IMR-90 (cell line): ENCODE measurements around the gene PVALEF. TPM values are rescaled to one million over a fixed set of nuclear protein-coding genes. Genes with fewer than 3 reads are reported as not detected.

ENCODE experiments used
- ATAC-seq: fragments of 200-7000 bp; cut with Tn5 transposase; 2 replicates; pipeline ENCODE4 v1.9.1; 2020; ENCODE audit warnings: low read depth, mild to moderate bottlenecking, moderate library complexity
- BruUV-seq: library from RNA; stranded (reverse); fragments of 400-500 nt; replicated peaks from 2 replicates; lab custom pipeline; 2021; lab: Mats Ljungman, UMichigan
- CTCF ChIA-PET: fragments of 300-600 bp; formaldehyde crosslinking; extraction: SDS; loops from one replicate; lab custom pipeline; 2021; ENCODE audit warnings: antibody characterized with exemption; lab: Yijun Ruan, JAX
- POLR2A ChIA-PET: fragments of 300-600 bp; sonication (Branson Sonifier 250); formaldehyde crosslinking; loops from one replicate; lab custom pipeline; 2022; ENCODE audit warnings: antibody characterized with exemption; ENCODE audit not compliant: unreplicated experiment; lab: Charles Lee
- DNase-seq: peaks from one replicate; pipeline ENCODE4 v3.0.0; 2013
- H2AFZ ChIP-seq: replicated peaks from 2 replicates; pipeline ENCODE3; 2013; ENCODE audit warnings: low read length, mild to moderate bottlenecking; ENCODE audit not compliant: poor library complexity
- H2AK5ac ChIP-seq: 2 replicates; pipeline ENCODE4 v1.6.1; 2013; ENCODE audit warnings: low read depth, low read length, inconsistent platforms
- H2AK9ac ChIP-seq: replicated peaks from 2 replicates; pipeline ENCODE3; 2013; ENCODE audit warnings: mild to moderate bottlenecking, low read depth, low read length, moderate library complexity; ENCODE audit not compliant: poor library complexity
- H2BK120ac ChIP-seq: 2 replicates; pipeline ENCODE4 v1.6.1; 2013; ENCODE audit warnings: low read depth, low read length, inconsistent platforms
- H2BK15ac ChIP-seq: 3 replicates; pipeline ENCODE4 v1.6.1; 2013; ENCODE audit warnings: low read depth, low read length, inconsistent platforms
- H2BK20ac ChIP-seq: 2 replicates; pipeline ENCODE4 v1.6.1; 2013; ENCODE audit warnings: low read depth, mild to moderate bottlenecking, inconsistent platforms, low read length, moderate library complexity
- H2BK5ac ChIP-seq: 2 replicates; pipeline ENCODE4 v1.6.1; 2013; ENCODE audit warnings: mild to moderate bottlenecking, low read depth, low read length, inconsistent platforms; ENCODE audit not compliant: poor library complexity, severe bottlenecking
- H3K14ac ChIP-seq: replicated peaks from 2 replicates; pipeline ENCODE4 v1.6.1; 2013; ENCODE audit warnings: low read depth, low read length, inconsistent platforms
- H3K18ac ChIP-seq: 2 replicates; pipeline ENCODE4 v1.6.1; 2013; ENCODE audit warnings: low read depth, low read length, control low read depth
- H3K23ac ChIP-seq: 2 replicates; pipeline ENCODE4 v1.6.1; 2013; ENCODE audit warnings: low read depth, low read length, inconsistent platforms
- H3K27ac ChIP-seq: 2 replicates; pipeline ENCODE4 v1.5.1; 2013; ENCODE audit warnings: mild to moderate bottlenecking, control low read depth, low read length; ENCODE audit not compliant: insufficient read depth
- H3K27me3 ChIP-seq: 2 replicates; pipeline ENCODE4 v1.6.1; 2013; ENCODE audit warnings: low read length; ENCODE audit not compliant: control insufficient read depth, insufficient read depth
- H3K36me3 ChIP-seq: 2 replicates; pipeline ENCODE4 v1.6.1; 2013; ENCODE audit warnings: low read length, mixed read lengths; ENCODE audit not compliant: control insufficient read depth, insufficient read depth
- H3K4ac ChIP-seq: 2 replicates; pipeline ENCODE4 v1.6.1; 2013; ENCODE audit warnings: low read depth, low read length, inconsistent platforms
- H3K4me1 ChIP-seq: 2 replicates; pipeline ENCODE4 v1.6.1; 2013; ENCODE audit warnings: low read length, mixed read lengths; ENCODE audit not compliant: control insufficient read depth, insufficient read depth
- H3K4me2 ChIP-seq: 2 replicates; pipeline ENCODE4 v1.6.1; 2013; ENCODE audit warnings: low read depth, mild to moderate bottlenecking, control low read depth, low read length, moderate library complexity
- H3K4me3 ChIP-seq: 2 replicates; pipeline ENCODE4 v1.5.1; 2013; ENCODE audit warnings: low read depth, mild to moderate bottlenecking, control low read depth, low read length, moderate library complexity; ENCODE audit not compliant: insufficient read depth
- H3K56ac ChIP-seq: 2 replicates; pipeline ENCODE4 v1.6.1; 2013; ENCODE audit warnings: low read length, inconsistent platforms; ENCODE audit not compliant: insufficient read depth; ENCODE audit errors: extremely low read depth
- H3K79me1 ChIP-seq, 2 experiments: 2 replicates each; pipeline ENCODE4 v1.6.1; 2013; ENCODE audit warnings: low read length in 2 of 2, inconsistent platforms in 1 of 2, low read depth in 1 of 2
- H3K9ac ChIP-seq: 2 replicates; pipeline ENCODE4 v1.6.1; 2013; ENCODE audit warnings: low read depth, low read length, control low read depth
- H3K9me1 ChIP-seq: 2 replicates; pipeline ENCODE4 v1.6.1; 2013; ENCODE audit warnings: low read length, inconsistent platforms; ENCODE audit not compliant: insufficient read depth
- H3K9me3 ChIP-seq: 2 replicates; pipeline ENCODE4 v1.6.1; 2013; ENCODE audit warnings: low read length; ENCODE audit not compliant: control insufficient read depth, insufficient read depth
- H4K20me1 ChIP-seq: 2 replicates; pipeline ENCODE4 v1.6.1; 2013; ENCODE audit warnings: low read length, inconsistent platforms; ENCODE audit not compliant: insufficient read depth
- H4K5ac ChIP-seq: 2 replicates; pipeline ENCODE4 v1.6.1; 2013; ENCODE audit warnings: mild to moderate bottlenecking, low read depth, low read length, control low read depth
- H4K8ac ChIP-seq, 2 experiments: 2 replicates each; pipeline ENCODE4 v1.6.1; 2013; ENCODE audit warnings: low read depth in 2 of 2, low read length in 2 of 2, control low read depth in 1 of 2, inconsistent platforms in 1 of 2
- H4K91ac ChIP-seq: 2 replicates; pipeline ENCODE4 v1.6.1; 2013; ENCODE audit warnings: low read depth, low read length, inconsistent platforms; ENCODE audit not compliant: insufficient read depth
- RFX5 ChIP-seq: IDR thresholded peaks from 2 replicates; pipeline ENCODE4 v1.8.0; 2012; ENCODE audit warnings: low read depth, mild to moderate bottlenecking, low read length, moderate library complexity
- WGBS, 2 experiments: methylation state at CpG; one replicate each; pipeline versions ENCODE4 v1.1.5 to v1.1.7; 2013; ENCODE audit warnings: missing lambda C conversion rate in 2 of 2; ENCODE audit not compliant: insufficient read length in 1 of 2; ENCODE audit errors: extremely low coverage in 2 of 2; 5-methylcytosine and 5-hydroxymethylcytosine counted together
- dilution Hi-C: fragments of 300-500 bp; cut with HindIII; formaldehyde crosslinking; loops from one replicate; pipeline ENCODE4 v1.14.3; 2018; ENCODE audit warnings: low sequenced_read_pairs; ENCODE audit not compliant: unreplicated experiment
- in situ Hi-C: fragments of 300-500 bp; cut with MboI; formaldehyde crosslinking; loops from 3 replicates; pipeline ENCODE4 v1.14.3; 2019; ENCODE audit warnings: low sequenced_read_pairs, inconsistent platforms, mixed read lengths
- intact Hi-C: fragments of 100-400 bp; cut with micrococcal nuclease; formaldehyde crosslinking; loops from 2 replicates; pipeline ENCODE4 v1.10.0; 2022
- polyA plus RNA-seq, 3 experiments: library from polyadenylated mRNA; depleted of rRNA; stranded (reverse); fragments of >200 nt; gene quantifications; 2 replicates each; pipeline ENCODE4 v1.2.3, GENCODE V29; 2012; ENCODE audit warnings: low replicate concordance in 1 of 3
- total RNA-seq: library from RNA; depleted of rRNA; stranded (reverse); fragments of >200 nt; gene quantifications from 2 replicates; pipeline ENCODE4 v1.2.3, GENCODE V29; 2012
- TF ChIP-seq, protein P1 (sequence below): fragments of 150-350 bp; IDR thresholded peaks from 2 replicates; pipeline ENCODE4 v1.6.1; 2017; ENCODE audit warnings: mild to moderate bottlenecking, antibody characterized with exemption, low read length, low read depth

Gene PVALEF
- total and polyA plus RNA-seq, 2 of the 4 experiments (the other 2 are of a cell fraction), result not detected

DNA sequence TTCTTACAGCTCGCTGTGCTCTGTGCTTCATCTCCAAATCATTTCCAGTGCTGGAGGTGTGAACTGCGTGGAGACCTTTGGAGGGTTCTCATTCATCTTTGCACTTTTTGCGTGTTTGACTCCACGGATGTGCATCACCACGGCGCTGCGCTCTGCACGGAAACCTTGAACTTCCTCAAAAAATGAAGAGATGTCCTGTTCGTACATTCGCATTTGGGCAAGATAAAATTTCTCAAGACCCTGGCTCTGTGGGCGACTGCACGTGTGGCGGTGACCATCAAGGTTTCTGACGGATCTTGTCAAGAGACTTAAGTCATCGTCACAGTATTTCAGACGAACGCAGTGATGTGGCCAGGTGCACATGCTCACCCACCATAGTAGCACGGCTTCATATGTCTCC, 10.3 kb upstream of the PVALEF start:
- peaks cover 20% of the 10 kb centered on the region for H3K27me3 ChIP-seq
- BruUV-seq, result no TSS peak

More for the DNA sequence above, 10.3 kb upstream of the PVALEF start:
- H2AK5ac ChIP-seq, result no peak overlapping the region
- no peak overlapping the region for H3K4me3 ChIP-seq
- H2AFZ ChIP-seq, result no peak overlapping the region
- H4K91ac ChIP-seq, result no peak overlapping the region
- dilution Hi-C loops, result no loop called here
- POLR2A ChIA-PET, result no interaction called here
- CTCF ChIA-PET, result no interaction called here
- H2BK120ac ChIP-seq, result no peak overlapping the region
- no peak for ATAC-seq
- no peak overlapping the region for H3K14ac ChIP-seq
- no peak overlapping the region for H3K4me2 ChIP-seq
- DNase-seq, result no peak
- H3K27ac ChIP-seq, result no peak overlapping the region
- no peak overlapping the region for H3K9ac ChIP-seq
- in situ Hi-C loops, result no loop called here
- H3K9me1 ChIP-seq, result no peaks in the 10 kb centered on the region
- H3K9me3 ChIP-seq, result no peaks in the 10 kb centered on the region
- H2AK9ac ChIP-seq, result no peak overlapping the region
- H2BK15ac ChIP-seq, result no peak overlapping the region
- 94% methylated on average over 14 of the region's 18 CpGs; no CpG with 5 or more reads in 1 of the 2 experiments for WGBS, 2 experiments
- H3K4ac ChIP-seq, result no peak overlapping the region
- H3K18ac ChIP-seq, result no peak overlapping the region
- no peak overlapping the region for H4K8ac ChIP-seq
- no peak overlapping the region for H2BK20ac ChIP-seq
- H4K5ac ChIP-seq, result no peak overlapping the region
- TF ChIP-seq, protein P1, sequence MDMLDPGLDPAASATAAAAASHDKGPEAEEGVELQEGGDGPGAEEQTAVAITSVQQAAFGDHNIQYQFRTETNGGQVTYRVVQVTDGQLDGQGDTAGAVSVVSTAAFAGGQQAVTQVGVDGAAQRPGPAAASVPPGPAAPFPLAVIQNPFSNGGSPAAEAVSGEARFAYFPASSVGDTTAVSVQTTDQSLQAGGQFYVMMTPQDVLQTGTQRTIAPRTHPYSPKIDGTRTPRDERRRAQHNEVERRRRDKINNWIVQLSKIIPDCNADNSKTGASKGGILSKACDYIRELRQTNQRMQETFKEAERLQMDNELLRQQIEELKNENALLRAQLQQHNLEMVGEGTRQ, result no peak
- TF ChIP-seq RFX5, result no peak
- no peaks in the 10 kb centered on the region for H4K20me1 ChIP-seq
- H3K56ac ChIP-seq, result no peak overlapping the region
- H3K36me3 ChIP-seq, result no peaks in the 10 kb centered on the region
- H2BK5ac ChIP-seq, result no peak overlapping the region
- H3K23ac ChIP-seq, result no peak overlapping the region
- no peaks in the 10 kb centered on the region for H3K79me1 ChIP-seq
- intact Hi-C loops, result no loop called here
- no peaks in the 10 kb centered on the region for H3K4me1 ChIP-seq
